Measurements from ENCODE around the gene TMEM187.

TMEM187 gene

GRCh38 chrX:154006947-154007346, 34.4 kb downstream of the TMEM187 start:
- no peak for DNase-seq

- DNase-seq: no peak
Observed at GRCh38 chrX:154008521-154008920, 36.0 kb downstream of the TMEM187 start.

- no peak for DNase-seq
Observed at GRCh38 chrX:154010330-154011087, 38.0 kb downstream of the TMEM187 start.

- DNase-seq: no peak
Observed at GRCh38 chrX:154011376-154012335, 39.1 kb downstream of the TMEM187 start.

- no peak for DNase-seq
Observed at GRCh38 chrX:154012336-154012991, 39.9 kb downstream of the TMEM187 start.

GRCh38 chrX:154013001-154013421, 40.5 kb downstream of the TMEM187 start:
- DNase-seq: no peak

GRCh38 chrX:154013614-154014360, 41.2 kb downstream of the TMEM187 start:
- DNase-seq: peak; percentile 51

GRCh38 chrX:154014429-154015380, 42.2 kb downstream of the TMEM187 start:
- no peak for DNase-seq

- DNase-seq: no peak
Observed at GRCh38 chrX:154015581-154016264, 43.2 kb downstream of the TMEM187 start.

GRCh38 chrX:154016366-154017076, 44.0 kb downstream of the TMEM187 start:
- peak; percentile 17 for DNase-seq

GRCh38 chrX:154017766-154018517, 45.4 kb downstream of the TMEM187 start:
- no peak for DNase-seq

- DNase-seq: no peak
Observed at GRCh38 chrX:154018518-154019060, 46.0 kb downstream of the TMEM187 start.

- no peak for DNase-seq
Observed at GRCh38 chrX:154019061-154019621, 46.6 kb downstream of the TMEM187 start.

- peak; percentile 49 for DNase-seq
Observed at GRCh38 chrX:154019633-154020528, 47.3 kb downstream of the TMEM187 start, which contains the start of gene IRAK1. IRAK1 (minus strand) TSS chrX:154019902; CDS start chrX:154019812, 90 bp downstream.

GRCh38 chrX:154020536-154021115, 48.1 kb downstream of the TMEM187 start:
- DNase-seq: peak; percentile 34

- peak; percentile 41 for DNase-seq
Observed at GRCh38 chrX:154021131-154021611, 48.6 kb downstream of the TMEM187 start.

- no peak for DNase-seq
Observed at GRCh38 chrX:154022108-154022507, 49.6 kb downstream of the TMEM187 start.
